GM10847 (cell line): ENCODE measurements around the gene CXCL5.

Experiments
- POLR2A ChIP-seq: IDR thresholded peaks from 2 replicates; pipeline ENCODE4 v1.6.1; 2011; ENCODE audit not compliant: insufficient read length; ENCODE audit errors: extremely low read depth

The CXCL5 gene

GRCh38 chr4:73990988-73991741 is 7.3 kb downstream of the CXCL5 start:
- no peak for TF ChIP-seq POLR2A

- no peak for TF ChIP-seq POLR2A
Measured at GRCh38 chr4:73989928-73990327, 8.5 kb downstream of the CXCL5 start.

GRCh38 chr4:73989031-73989430 is 9.4 kb downstream of the CXCL5 start:
- TF ChIP-seq POLR2A = no peak

- no peak for TF ChIP-seq POLR2A
Measured at GRCh38 chr4:73988061-73988460, 10.4 kb downstream of the CXCL5 start, which contains the start of gene PPBP. Gene PPBP (minus strand): TSS chr4:73988190. CDS start chr4:73988103, 87 bp downstream.

- no peak for TF ChIP-seq POLR2A
Measured at GRCh38 chr4:73985528-73985852, 13.0 kb downstream of the CXCL5 start.

- no peak for TF ChIP-seq POLR2A
Measured at GRCh38 chr4:73984736-73985527, 13.5 kb downstream of the CXCL5 start.

GRCh38 chr4:73979407-73979957 is 19.0 kb downstream of the CXCL5 start:
- TF ChIP-seq POLR2A = no peak

- TF ChIP-seq POLR2A = no peak
Measured at GRCh38 chr4:73978886-73979285, 19.6 kb downstream of the CXCL5 start.

GRCh38 chr4:73976716-73977115 is 21.8 kb downstream of the CXCL5 start:
- TF ChIP-seq POLR2A = no peak

GRCh38 chr4:73976217-73976616 is 22.3 kb downstream of the CXCL5 start:
- no peak for TF ChIP-seq POLR2A

- no peak for TF ChIP-seq POLR2A
Measured at GRCh38 chr4:73974352-73974751, 24.1 kb downstream of the CXCL5 start.

GRCh38 chr4:73970945-73971344 is 27.5 kb downstream of the CXCL5 start:
- no peak for TF ChIP-seq POLR2A

- no peak for TF ChIP-seq POLR2A
Measured at GRCh38 chr4:73970011-73970410, 28.5 kb downstream of the CXCL5 start.

GRCh38 chr4:73967866-73968265 is 30.6 kb downstream of the CXCL5 start:
- no peak for TF ChIP-seq POLR2A

GRCh38 chr4:73964862-73965611 is 33.4 kb downstream of the CXCL5 start:
- no peak for TF ChIP-seq POLR2A

GRCh38 chr4:73962724-73963123 is 35.8 kb downstream of the CXCL5 start:
- no peak for TF ChIP-seq POLR2A

- no peak for TF ChIP-seq POLR2A
Measured at GRCh38 chr4:73952352-73952751, 46.1 kb downstream of the CXCL5 start.
